ENCODE results near the gene FIG4.
"Not testable (repeated sequence)": the region's sequence is repeated elsewhere in the genome, so short reads cannot be mapped to it uniquely, and the experiment has no call there.

The FIG4 gene

DNA sequence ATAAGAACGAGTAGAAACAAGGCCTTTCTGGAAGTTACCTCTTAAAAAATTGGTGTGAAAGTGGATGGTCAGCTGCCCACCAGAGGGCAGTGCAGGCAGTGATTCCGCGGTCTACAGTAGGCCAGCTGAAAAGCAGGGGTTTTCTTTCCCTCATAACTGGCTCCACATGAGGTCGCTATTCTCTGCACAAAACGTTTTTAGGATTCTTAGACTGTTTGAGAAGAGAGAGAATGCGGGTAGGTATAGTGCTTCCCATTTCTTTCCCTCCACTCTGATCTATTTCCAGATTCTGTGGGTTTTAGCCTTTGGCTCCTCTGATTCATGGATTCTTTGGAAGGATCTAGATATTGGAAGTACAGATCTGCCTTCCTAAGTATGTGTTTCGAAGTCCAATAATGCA is 14.2 kb downstream of the FIG4 start:
- Histone ChIP-seq H3K27me3 (ENCODE audit: low read depth, low read length) (no peaks in the 10 kb centered on the region), H3K4me1 (ENCODE audit: control insufficient read depth in 1 of 2, insufficient read depth in 2 of 2, low read length in 2 of 2) (no peaks in the 10 kb centered on the region), H3K27ac (ENCODE audit: low read length) (no peak overlapping the region), H3K36me3 (ENCODE audit: control insufficient read depth in 1 of 2, insufficient read depth in 2 of 2, low read length in 2 of 2) (no peaks in the 10 kb centered on the region), H3K9me3 (ENCODE audit: control insufficient read depth in 1 of 2, low read length in 2 of 2) (peaks cover 0 to 2% of the 10 kb centered on the region in 2 donors), H3K4me3 (ENCODE audit: low read depth in 1 of 2, low read length in 2 of 2) (no peak overlapping the region)

DNA sequence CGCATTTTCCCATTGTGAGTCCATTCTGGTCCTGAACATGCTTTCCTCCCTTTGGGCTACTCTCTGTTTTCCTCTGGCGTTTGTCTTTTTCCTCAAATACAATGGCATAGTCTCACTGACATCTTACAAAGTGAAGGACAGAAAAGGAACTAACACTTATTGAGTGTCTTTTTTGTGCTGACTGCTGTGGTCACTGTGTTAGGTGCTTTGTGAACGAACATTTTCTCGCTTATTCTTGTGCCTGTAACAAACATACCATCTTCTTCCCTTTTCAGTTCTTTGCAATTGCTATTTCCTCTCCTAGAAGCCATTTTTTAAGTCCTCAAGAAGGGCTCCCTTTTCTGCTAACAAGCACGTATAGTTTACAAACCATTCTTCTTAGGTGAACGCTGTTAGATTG is 15.4 kb downstream of the FIG4 start:
- H3K27me3 ChIP-seq (ENCODE audit: low read depth, low read length), result no peaks in the 10 kb centered on the region
- no peaks in the 10 kb centered on the region for H3K36me3 ChIP-seq (ENCODE audit: control insufficient read depth in 1 of 2, insufficient read depth in 2 of 2, low read length in 2 of 2)
- no peaks in the 10 kb centered on the region for H3K4me1 ChIP-seq (ENCODE audit: control insufficient read depth in 1 of 2, insufficient read depth in 2 of 2, low read length in 2 of 2)
- H3K4me3 ChIP-seq (ENCODE audit: low read depth in 1 of 2, low read length in 2 of 2), result no peak overlapping the region
- H3K9me3 ChIP-seq (ENCODE audit: control insufficient read depth in 1 of 2, low read length in 2 of 2), result peaks cover 0 to 2% of the 10 kb centered on the region in 2 donors
- H3K27ac ChIP-seq (ENCODE audit: low read length), result no peak overlapping the region

DNA sequence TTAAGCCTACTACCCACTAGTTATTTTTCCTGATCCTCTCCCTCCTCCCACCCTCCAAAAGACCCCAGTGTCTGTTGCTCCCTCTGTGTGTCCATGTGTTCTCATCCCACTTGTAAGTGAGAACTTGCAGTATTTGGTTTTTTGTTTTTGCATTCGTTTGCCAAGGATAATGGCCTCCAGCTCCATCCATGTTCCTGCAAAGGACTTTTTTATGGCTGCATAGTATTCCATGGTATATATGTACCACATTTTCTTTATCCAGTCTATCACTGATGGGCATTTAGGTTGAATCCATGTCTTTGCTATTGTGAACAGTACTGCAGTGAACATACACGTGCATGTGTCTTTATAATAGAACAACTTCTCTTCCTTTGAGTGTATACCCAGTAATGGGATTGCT is 17.0 kb downstream of the FIG4 start:
- not testable (repeated sequence) for H3K9me3 ChIP-seq (ENCODE audit: control insufficient read depth in 1 of 2, low read length in 2 of 2); H3K4me3 ChIP-seq (ENCODE audit: low read depth in 1 of 2, low read length in 2 of 2); H3K27me3 ChIP-seq (ENCODE audit: low read depth, low read length); H3K27ac ChIP-seq (ENCODE audit: low read length); H3K36me3 ChIP-seq (ENCODE audit: control insufficient read depth in 1 of 2, insufficient read depth in 2 of 2, low read length in 2 of 2); H3K4me1 ChIP-seq (ENCODE audit: control insufficient read depth in 1 of 2, insufficient read depth in 2 of 2, low read length in 2 of 2)

DNA sequence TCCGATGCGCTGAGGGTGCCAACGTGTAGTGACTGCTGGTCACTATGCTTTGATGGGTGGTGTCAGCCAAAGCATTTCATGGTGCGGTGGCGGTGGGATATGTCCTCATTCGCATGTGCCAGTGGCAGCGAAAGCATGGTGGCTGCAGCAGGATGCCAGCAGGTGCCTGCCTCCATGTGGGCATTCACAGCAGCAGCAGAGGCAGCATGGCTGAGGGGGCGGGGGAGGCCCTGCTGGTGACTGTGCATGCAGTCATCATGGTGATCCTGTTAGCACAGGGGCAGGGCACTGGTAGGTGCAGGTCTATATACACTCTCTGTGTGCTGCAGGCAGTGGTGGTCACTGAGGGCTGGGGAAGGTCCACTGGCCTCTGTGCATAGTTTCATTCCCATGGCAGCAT is 22.0 kb downstream of the FIG4 start:
- Histone ChIP-seq H3K4me1 (ENCODE audit: control insufficient read depth in 1 of 2, insufficient read depth in 2 of 2, low read length in 2 of 2) (no peaks in the 10 kb centered on the region), H3K9me3 (ENCODE audit: control insufficient read depth in 1 of 2, low read length in 2 of 2) (peaks cover 0 to 2% of the 10 kb centered on the region in 2 donors), H3K27me3 (ENCODE audit: low read depth, low read length) (no peaks in the 10 kb centered on the region), H3K27ac (ENCODE audit: low read length) (no peak overlapping the region), H3K36me3 (ENCODE audit: control insufficient read depth in 1 of 2, insufficient read depth in 2 of 2, low read length in 2 of 2) (peaks cover 0 to 4% of the 10 kb centered on the region in 2 donors), H3K4me3 (ENCODE audit: low read depth in 1 of 2, low read length in 2 of 2) (no peak overlapping the region)

DNA sequence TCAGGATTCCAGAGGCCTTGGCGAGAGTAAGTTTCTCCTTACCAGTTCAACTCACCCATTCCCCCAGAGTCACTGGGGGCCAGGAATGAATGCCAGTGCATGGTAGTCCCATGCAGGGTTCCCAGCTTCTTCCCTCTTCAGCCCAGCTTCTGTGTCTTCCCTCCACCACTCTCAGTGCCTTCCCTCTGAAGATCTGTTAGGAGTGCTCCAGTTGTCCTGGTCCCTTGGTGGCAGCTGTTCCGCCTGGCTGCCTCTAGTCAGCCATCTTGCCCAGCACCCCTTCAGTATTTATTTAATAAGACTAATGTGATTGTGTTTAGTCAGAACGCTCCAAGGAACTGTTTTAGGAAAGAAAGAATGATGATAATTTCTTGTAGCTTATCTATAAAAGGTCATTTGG is 23.1 kb downstream of the FIG4 start:
- H3K27me3 ChIP-seq (ENCODE audit: low read depth, low read length), result no peaks in the 10 kb centered on the region
- H3K4me1 ChIP-seq (ENCODE audit: control insufficient read depth in 1 of 2, insufficient read depth in 2 of 2, low read length in 2 of 2), result no peaks in the 10 kb centered on the region
- H3K9me3 ChIP-seq (ENCODE audit: control insufficient read depth in 1 of 2, low read length in 2 of 2), result peaks cover 0 to under 1% of the 10 kb centered on the region in 2 donors
- peaks cover 0 to 7% of the 10 kb centered on the region in 2 donors for H3K36me3 ChIP-seq (ENCODE audit: control insufficient read depth in 1 of 2, insufficient read depth in 2 of 2, low read length in 2 of 2)
- H3K27ac ChIP-seq (ENCODE audit: low read length), result no peak overlapping the region
- no peak overlapping the region for H3K4me3 ChIP-seq (ENCODE audit: low read depth in 1 of 2, low read length in 2 of 2)

DNA sequence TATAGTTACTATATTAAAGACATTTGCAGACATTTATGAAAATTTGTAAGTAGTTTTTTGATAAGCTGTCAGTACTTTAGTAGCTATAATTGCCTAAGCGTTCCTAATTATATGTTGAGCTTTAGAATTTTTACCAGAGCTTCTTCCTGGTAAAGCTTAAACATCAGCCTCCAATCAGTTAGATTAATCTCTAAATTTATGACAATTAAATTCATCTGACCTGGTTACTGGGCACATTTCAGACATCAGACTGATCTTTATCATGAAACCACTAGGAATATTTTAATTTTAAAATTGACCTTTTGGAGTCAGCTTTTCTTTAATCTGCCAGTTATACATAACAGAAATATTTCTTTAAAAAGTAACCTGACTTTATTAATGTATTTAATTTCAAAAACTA is 23.5 kb downstream of the FIG4 start:
- Histone ChIP-seq H3K9me3 (ENCODE audit: control insufficient read depth in 1 of 2, low read length in 2 of 2) (no peaks in the 10 kb centered on the region), H3K27me3 (ENCODE audit: low read depth, low read length) (no peaks in the 10 kb centered on the region), H3K27ac (ENCODE audit: low read length) (no peak overlapping the region), H3K4me1 (ENCODE audit: control insufficient read depth in 1 of 2, insufficient read depth in 2 of 2, low read length in 2 of 2) (no peaks in the 10 kb centered on the region), H3K36me3 (ENCODE audit: control insufficient read depth in 1 of 2, insufficient read depth in 2 of 2, low read length in 2 of 2) (peaks cover 0 to 12% of the 10 kb centered on the region in 2 donors), H3K4me3 (ENCODE audit: low read depth in 1 of 2, low read length in 2 of 2) (no peak overlapping the region)

DNA sequence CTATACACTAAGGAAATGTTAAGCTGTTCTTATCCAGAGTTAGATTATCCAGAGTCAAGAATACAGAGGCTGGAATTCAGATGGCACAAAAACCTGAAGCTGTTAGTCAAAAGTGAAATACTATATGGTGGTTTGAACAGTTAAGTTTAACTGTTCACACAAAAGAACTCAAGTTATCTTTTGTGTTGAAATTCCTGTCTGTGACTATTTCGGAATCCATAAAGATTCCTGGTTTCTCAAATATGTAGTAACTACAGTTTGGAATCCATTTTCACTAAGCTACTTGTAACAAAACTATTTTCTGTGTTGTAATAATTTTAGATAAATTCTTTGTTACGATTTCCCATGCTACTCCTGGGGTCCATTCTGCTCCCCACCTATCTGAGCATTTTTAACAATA is 24.5 kb downstream of the FIG4 start:
- no peak overlapping the region for H3K27ac ChIP-seq (ENCODE audit: low read length)
- H3K9me3 ChIP-seq (ENCODE audit: control insufficient read depth in 1 of 2, low read length in 2 of 2), result no peaks in the 10 kb centered on the region
- peaks cover 0 to 12% of the 10 kb centered on the region in 2 donors for H3K36me3 ChIP-seq (ENCODE audit: control insufficient read depth in 1 of 2, insufficient read depth in 2 of 2, low read length in 2 of 2)
- no peaks in the 10 kb centered on the region for H3K27me3 ChIP-seq (ENCODE audit: low read depth, low read length)
- no peak overlapping the region for H3K4me3 ChIP-seq (ENCODE audit: low read depth in 1 of 2, low read length in 2 of 2)
- no peaks in the 10 kb centered on the region for H3K4me1 ChIP-seq (ENCODE audit: control insufficient read depth in 1 of 2, insufficient read depth in 2 of 2, low read length in 2 of 2)

DNA sequence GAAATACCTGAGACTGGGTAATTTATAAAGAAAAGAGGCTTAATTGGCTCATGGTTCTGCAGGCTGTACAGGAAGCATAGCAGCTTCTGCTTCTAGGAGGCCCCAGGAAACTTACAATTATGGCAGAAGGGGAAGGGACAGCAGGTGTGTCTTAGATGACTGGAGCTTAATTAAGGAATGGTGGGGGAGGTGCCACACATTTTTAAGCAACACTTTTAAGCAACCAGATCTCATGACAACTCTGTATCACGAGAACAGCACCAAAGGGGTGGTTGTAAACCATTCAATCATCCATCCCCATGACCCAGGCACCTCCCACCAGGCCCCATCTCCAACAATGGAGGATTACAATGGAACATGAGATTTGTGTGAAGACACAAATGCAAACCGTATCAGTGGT is 26.9 kb downstream of the FIG4 start:
- Histone ChIP-seq H3K27ac (ENCODE audit: low read length) (no peak overlapping the region), H3K9me3 (ENCODE audit: control insufficient read depth in 1 of 2, low read length in 2 of 2) (no peaks in the 10 kb centered on the region), H3K4me1 (ENCODE audit: control insufficient read depth in 1 of 2, insufficient read depth in 2 of 2, low read length in 2 of 2) (no peaks in the 10 kb centered on the region), H3K4me3 (ENCODE audit: low read depth in 1 of 2, low read length in 2 of 2) (no peak overlapping the region), H3K27me3 (ENCODE audit: low read depth, low read length) (no peaks in the 10 kb centered on the region), H3K36me3 (ENCODE audit: control insufficient read depth in 1 of 2, insufficient read depth in 2 of 2, low read length in 2 of 2) (peaks cover 0 to 12% of the 10 kb centered on the region in 2 donors)

DNA sequence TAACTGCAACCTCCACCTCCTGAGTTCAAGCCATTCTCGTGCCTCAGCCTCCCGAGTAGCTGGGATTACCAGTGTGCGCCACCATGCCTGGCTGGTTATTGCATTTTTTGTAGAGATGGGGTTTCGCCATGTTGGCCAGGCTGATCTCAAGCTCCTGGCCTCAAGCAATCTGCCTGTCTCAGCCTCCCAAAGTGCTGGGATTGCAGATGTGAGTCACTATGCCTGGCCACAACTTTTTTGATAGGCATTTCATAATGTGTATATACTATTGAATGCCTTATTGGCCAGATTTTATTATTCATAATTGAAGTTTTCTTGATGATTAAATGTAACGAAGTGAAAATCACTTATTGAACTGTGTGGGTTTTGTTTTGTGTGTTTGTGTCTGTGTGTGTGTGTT is 27.9 kb downstream of the FIG4 start:
- H3K9me3 ChIP-seq (ENCODE audit: control insufficient read depth in 1 of 2, low read length in 2 of 2), result no peaks in the 10 kb centered on the region
- no peak overlapping the region for H3K4me3 ChIP-seq (ENCODE audit: low read depth in 1 of 2, low read length in 2 of 2)
- H3K27ac ChIP-seq (ENCODE audit: low read length), result no peak overlapping the region
- H3K36me3 ChIP-seq (ENCODE audit: control insufficient read depth in 1 of 2, insufficient read depth in 2 of 2, low read length in 2 of 2), result peaks cover 0 to 17% of the 10 kb centered on the region in 2 donors
- no peaks in the 10 kb centered on the region for H3K4me1 ChIP-seq (ENCODE audit: control insufficient read depth in 1 of 2, insufficient read depth in 2 of 2, low read length in 2 of 2)
- H3K27me3 ChIP-seq (ENCODE audit: low read depth, low read length), result no peaks in the 10 kb centered on the region

DNA sequence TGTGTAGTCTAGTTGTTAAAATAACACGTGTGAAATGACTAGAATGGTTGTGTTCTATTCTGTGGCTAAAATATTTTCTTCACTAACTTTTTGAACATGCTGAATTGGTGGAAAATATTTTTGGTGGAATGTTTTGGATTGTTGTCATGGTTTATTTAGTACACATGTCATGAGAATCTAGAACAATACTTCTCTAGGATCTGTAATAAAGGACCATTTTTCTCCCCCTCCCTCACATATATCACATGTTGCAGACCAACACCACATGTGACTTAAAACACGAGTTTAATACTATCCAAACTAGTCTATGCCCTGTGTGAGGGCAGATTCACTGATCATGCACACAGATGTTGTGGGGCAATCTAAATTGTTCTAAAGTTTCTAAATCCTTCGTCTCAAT is 29.2 kb downstream of the FIG4 start:
- Histone ChIP-seq H3K27ac (ENCODE audit: low read length) (no peak overlapping the region), H3K4me1 (ENCODE audit: control insufficient read depth in 1 of 2, insufficient read depth in 2 of 2, low read length in 2 of 2) (no peaks in the 10 kb centered on the region), H3K27me3 (ENCODE audit: low read depth, low read length) (no peaks in the 10 kb centered on the region), H3K36me3 (ENCODE audit: control insufficient read depth in 1 of 2, insufficient read depth in 2 of 2, low read length in 2 of 2) (peaks cover 0 to 17% of the 10 kb centered on the region in 2 donors), H3K4me3 (ENCODE audit: low read depth in 1 of 2, low read length in 2 of 2) (no peak overlapping the region), H3K9me3 (ENCODE audit: control insufficient read depth in 1 of 2, low read length in 2 of 2) (no peaks in the 10 kb centered on the region)

DNA sequence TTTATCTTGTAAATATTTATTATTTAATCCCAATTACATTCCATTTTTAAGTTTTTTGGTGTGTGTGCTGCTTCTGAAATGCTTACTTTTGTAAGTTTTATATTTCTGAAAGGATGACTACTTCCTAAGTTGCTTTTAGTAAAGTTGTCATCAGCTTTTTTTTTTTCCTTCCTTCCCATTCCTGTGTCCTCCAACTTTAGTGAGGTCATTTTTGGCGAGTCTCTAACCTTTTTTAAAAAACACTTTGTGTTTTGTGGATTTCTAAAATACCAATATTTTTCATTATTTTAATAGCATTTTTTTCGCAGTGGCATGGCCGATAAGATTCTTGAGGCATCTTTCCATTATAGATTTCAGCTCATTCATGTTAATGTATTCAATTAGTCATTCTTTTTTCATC is 30.9 kb downstream of the FIG4 start:
- no peaks in the 10 kb centered on the region for H3K4me1 ChIP-seq (ENCODE audit: control insufficient read depth in 1 of 2, insufficient read depth in 2 of 2, low read length in 2 of 2)
- H3K4me3 ChIP-seq (ENCODE audit: low read depth in 1 of 2, low read length in 2 of 2), result no peak overlapping the region
- H3K36me3 ChIP-seq (ENCODE audit: control insufficient read depth in 1 of 2, insufficient read depth in 2 of 2, low read length in 2 of 2), result peaks cover 0 to 17% of the 10 kb centered on the region in 2 donors
- no peaks in the 10 kb centered on the region for H3K9me3 ChIP-seq (ENCODE audit: control insufficient read depth in 1 of 2, low read length in 2 of 2)
- no peak overlapping the region for H3K27ac ChIP-seq (ENCODE audit: low read length)
- H3K27me3 ChIP-seq (ENCODE audit: low read depth, low read length), result no peaks in the 10 kb centered on the region

DNA sequence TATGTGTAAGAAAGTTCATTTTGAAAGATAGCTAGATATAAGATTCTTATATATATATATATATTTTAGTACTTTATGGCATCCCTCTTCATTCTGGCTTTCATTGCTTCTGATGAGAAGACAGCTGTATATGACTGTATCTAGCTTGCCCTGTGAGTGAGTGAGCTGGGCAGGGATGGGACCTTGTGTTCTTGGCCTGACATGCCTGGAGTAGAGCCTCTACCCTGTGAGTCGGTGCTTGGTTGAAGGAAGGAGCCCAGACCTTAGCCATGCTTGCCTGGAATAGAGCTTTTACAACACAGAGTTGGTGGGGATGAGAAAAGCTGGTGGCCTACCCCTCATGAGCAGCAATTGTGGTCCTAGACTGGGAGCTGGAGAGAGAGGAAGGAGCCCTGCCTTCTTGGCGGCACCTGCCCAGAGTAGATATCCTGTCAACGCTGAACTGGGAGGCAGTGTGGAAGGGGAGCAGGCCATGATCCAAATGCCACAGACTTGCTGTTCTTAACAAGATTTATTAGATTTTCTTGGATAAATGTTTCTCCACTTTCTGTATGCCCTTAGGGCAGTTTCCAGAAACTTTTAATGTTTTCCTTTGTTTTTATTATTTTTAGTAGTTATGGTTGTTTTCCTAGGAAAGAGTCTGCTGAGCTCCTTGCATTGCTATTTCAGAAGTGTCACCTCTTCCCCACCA is 31.6 kb downstream of the FIG4 start:
- Histone ChIP-seq H3K27me3 (ENCODE audit: low read depth, low read length) (no peaks in the 10 kb centered on the region), H3K27ac (ENCODE audit: low read length) (no peak overlapping the region), H3K36me3 (ENCODE audit: control insufficient read depth in 1 of 2, insufficient read depth in 2 of 2, low read length in 2 of 2) (peaks cover 0 to 13% of the 10 kb centered on the region in 2 donors), H3K4me1 (ENCODE audit: control insufficient read depth in 1 of 2, insufficient read depth in 2 of 2, low read length in 2 of 2) (no peaks in the 10 kb centered on the region), H3K9me3 (ENCODE audit: control insufficient read depth in 1 of 2, low read length in 2 of 2) (no peaks in the 10 kb centered on the region), H3K4me3 (ENCODE audit: low read depth in 1 of 2, low read length in 2 of 2) (no peak overlapping the region)

Measured in muscle layer of duodenum (tissue), 2 donors.